HepG2 (cell line): ENCODE measurements around the gene NDUFAF8. TPM values are rescaled to one million over a fixed set of nuclear protein-coding genes. Genes with fewer than 3 reads are reported as not detected.

Experiments
- ATAC-seq: fragments of 200-7000 bp; cut with Tn5 transposase; 3 replicates; pipeline ENCODE4 v1.9.1; 2020; ENCODE audit warnings: mild to moderate bottlenecking, moderate library complexity
- BruUV-seq: library from RNA; stranded (reverse); fragments of 400-500 nt; replicated peaks from 2 replicates; lab custom pipeline; 2021; lab: Mats Ljungman, UMichigan
- CTCF ChIA-PET: fragments of 300-600 bp; formaldehyde crosslinking; extraction: SDS; loops from one replicate; lab custom pipeline; 2021; ENCODE audit warnings: low total read pairs, inconsistent platforms, low intra/inter-chr PET ratio; lab: Yijun Ruan, JAX
- POLR2A ChIA-PET: fragments of 350-600 bp; sonication (Branson Sonifier 250); formaldehyde crosslinking; loops from one replicate; lab custom pipeline; 2020; ENCODE audit warnings: antibody characterized with exemption, inconsistent platforms; lab: Yijun Ruan, JAX
- DNase-seq: peaks from one replicate; pipeline ENCODE4 v3.0.0-alpha.2; 2015; ENCODE audit warnings: low spot score
- FAIRE-seq: peaks from 3 replicates; lab custom pipeline; 2011; peaks lifted over from hg19 to GRCh38; lab: Jason Lieb, UNC
- H2AFZ ChIP-seq: one replicate; pipeline ENCODE4 v1.6.1; 2011; ENCODE audit warnings: low read length, inconsistent platforms
- H3K27ac ChIP-seq: fragments of 300-600 bp; 3 replicates; pipeline ENCODE4 v1.8.0; 2011; ENCODE audit warnings: mixed run types, mild to moderate bottlenecking, mixed read lengths, low read length, inconsistent platforms; ENCODE audit not compliant: insufficient read depth; ENCODE audit errors: extremely low read length
- H3K27me3 ChIP-seq, 2 experiments: fragments of 200-600 bp in 1 of 2; 2 replicates in 1 of 2; 3 replicates in 1 of 2; pipeline versions ENCODE4 v1.6.0 to v1.8.0; 2011; ENCODE audit warnings: low read length in 2 of 2, mild to moderate bottlenecking in 2 of 2, moderate library complexity in 2 of 2, inconsistent platforms in 1 of 2; ENCODE audit not compliant: insufficient read depth in 2 of 2, control insufficient read depth in 1 of 2
- H3K36me3 ChIP-seq, 2 experiments: fragments of 200-600 bp in 1 of 2; replicated peaks in 1 of 2; 2 replicates in 1 of 2; 3 replicates in 1 of 2; pipeline versions ENCODE4 v1.5.1 to v1.8.0; 2011; ENCODE audit warnings: low read length in 2 of 2, inconsistent platforms in 1 of 2; ENCODE audit not compliant: insufficient read depth in 2 of 2, control insufficient read depth in 1 of 2
- H3K4me1 ChIP-seq: 2 replicates; pipeline ENCODE4 v1.5.1; 2012; ENCODE audit warnings: low read length, inconsistent platforms; ENCODE audit not compliant: insufficient read depth
- H3K4me2 ChIP-seq: 2 replicates; pipeline ENCODE4 v1.6.0; 2011; ENCODE audit warnings: low read depth, low read length, inconsistent platforms
- H3K4me3 ChIP-seq, 3 experiments: fragments of 200-600 bp in 1 of 3; sonication (generic), shearing (Covaris generic) in 1 of 3; replicated peaks in 1 of 3; 2 replicates each; pipeline ENCODE4 v1.5.1; 2011 to 2016; ENCODE audit warnings: low read length in 3 of 3, inconsistent platforms in 2 of 3, low read depth in 2 of 3, mild to moderate bottlenecking in 2 of 3, control low read depth in 1 of 3, mixed read lengths in 1 of 3; ENCODE audit not compliant: insufficient read depth in 1 of 3
- H3K79me2 ChIP-seq: one replicate; pipeline ENCODE4 v1.6.1; 2011; ENCODE audit warnings: low read length, inconsistent platforms; ENCODE audit not compliant: insufficient read depth
- H3K9ac ChIP-seq: 2 replicates; pipeline ENCODE4 v1.6.0; 2011; ENCODE audit warnings: mild to moderate bottlenecking, low read depth, low read length, inconsistent platforms; ENCODE audit not compliant: insufficient read depth
- H3K9me3 ChIP-seq: 2 replicates; pipeline ENCODE4 v1.5.1; 2012; ENCODE audit warnings: mild to moderate bottlenecking, low read length
- H4K20me1 ChIP-seq: 2 replicates; pipeline ENCODE4 v1.6.0; 2011; ENCODE audit warnings: inconsistent platforms, mild to moderate bottlenecking, low read length, moderate library complexity; ENCODE audit not compliant: insufficient read depth
- HNF4A ChIP-seq: sonication (generic); formaldehyde crosslinking; IDR thresholded peaks from 2 replicates; pipeline ENCODE4 v1.4.0; 2020; ENCODE audit warnings: missing genetic modification reagents
- HNRNPLL ChIP-seq: fragments of 200-400 bp; formaldehyde crosslinking; IDR thresholded peaks from 2 replicates; pipeline ENCODE4 v1.6.1; 2017; ENCODE audit warnings: mild to moderate bottlenecking, low read depth, low read length; ENCODE audit not compliant: poor library complexity, severe bottlenecking
- USF2 ChIP-seq, 2 experiments: sonication (generic) in 1 of 2; formaldehyde crosslinking in 1 of 2; IDR thresholded peaks; 2 replicates each; pipeline versions ENCODE4 v1.5.1 to v1.6.1; 2011 to 2020; ENCODE audit warnings: borderline replicate concordance in 1 of 2, low read depth in 1 of 2, low read length in 1 of 2, mild to moderate bottlenecking in 1 of 2, missing genetic modification reagents in 1 of 2, moderate library complexity in 1 of 2
- ZBTB1 ChIP-seq: sonication (generic); formaldehyde crosslinking; IDR thresholded peaks from 2 replicates; pipeline ENCODE4 v1.4.0; 2020; ENCODE audit warnings: missing genetic modification reagents, borderline replicate concordance
- ZEB1 ChIP-seq: IDR thresholded peaks from 2 replicates; pipeline ENCODE4 v1.6.1; 2012; ENCODE audit warnings: mild to moderate bottlenecking, low read depth, inconsistent platforms; ENCODE audit not compliant: insufficient replicate concordance
- ZNF7 ChIP-seq: IDR thresholded peaks from 2 replicates; pipeline ENCODE4 v1.6.1; 2016; ENCODE audit warnings: missing biosample characterization, missing genetic modification reagents
- ZNF841 ChIP-seq: sonication (generic); formaldehyde crosslinking; IDR thresholded peaks from 2 replicates; pipeline ENCODE4 v1.8.1; 2023; ENCODE audit warnings: missing genetic modification reagents, borderline replicate concordance
- WGBS: methylation state at CpG from one replicate; pipeline ENCODE4 v1.1.6; 2017; ENCODE audit warnings: low lambda C conversion rate; 5-methylcytosine and 5-hydroxymethylcytosine counted together
- in situ Hi-C: cut with HindIII; loops from 2 replicates; pipeline ENCODE4 v1.10.0; 2017; ENCODE audit warnings: low pct_unique_long_range_greater_than_20kb; ENCODE audit not compliant: extremely low pct_ligation_motif_present
- intact Hi-C: fragments of 100-400 bp; cut with micrococcal nuclease; formaldehyde crosslinking; loops from one replicate; pipeline ENCODE4 v1.10.0; 2022; ENCODE audit not compliant: unreplicated experiment
- polyA plus RNA-seq, 8 experiments: library from polyadenylated mRNA; depleted of rRNA in 3 of 8; stranded (reverse) in 7 of 8; unstranded in 1 of 8; fragments of >200 nt; fragmentation: Illumina TruSeq in 4 of 8; extraction: Trizol in 4 of 8; gene quantifications; 2 replicates each; pipeline versions ENCODE4 v1.2.1 to v1.2.3, GENCODE V29; 2011 to 2016; ENCODE audit warnings: low read depth in 4 of 8, missing spikeins in 1 of 8, mixed read lengths in 1 of 8; ENCODE audit not compliant: insufficient read depth in 1 of 8
- total RNA-seq, 5 experiments: library from RNA; depleted of rRNA; stranded (reverse); fragments of >200 nt; fragmentation: Illumina TruSeq; extraction: Trizol; gene quantifications; 2 replicates each; pipeline ENCODE4 v1.2.3, GENCODE V29; 2016; ENCODE audit warnings: low read depth in 1 of 5
- TF ChIP-seq, protein P1 (sequence below): sonication (generic); formaldehyde crosslinking; IDR thresholded peaks from 2 replicates; pipeline ENCODE4 v1.5.0; 2020; ENCODE audit warnings: mild to moderate bottlenecking, missing genetic modification reagents
- TF ChIP-seq, protein P2 (sequence below): sonication (generic); formaldehyde crosslinking; IDR thresholded peaks from 2 replicates; pipeline ENCODE4 v1.4.0; 2020; ENCODE audit warnings: missing genetic modification reagents
- TF ChIP-seq, protein P3 (sequence below): IDR thresholded peaks from 2 replicates; pipeline ENCODE4 v1.6.1; 2012; ENCODE audit warnings: inconsistent platforms

NDUFAF8 gene
- total and polyA plus RNA-seq, 2 of the 13 experiments (the other 11 are each of a cell fraction or from before 2014, with no cell fraction given), result 75.6 to 233 TPM

GRCh38 chr17:81228420-81228819 is 10.7 kb upstream of the NDUFAF8 start (continued):
- TF ChIP-seq ZBTB1 (CRISPR knock-in tag), result no peak
- TF ChIP-seq, all 625 proteins: peak for 0

DNA sequence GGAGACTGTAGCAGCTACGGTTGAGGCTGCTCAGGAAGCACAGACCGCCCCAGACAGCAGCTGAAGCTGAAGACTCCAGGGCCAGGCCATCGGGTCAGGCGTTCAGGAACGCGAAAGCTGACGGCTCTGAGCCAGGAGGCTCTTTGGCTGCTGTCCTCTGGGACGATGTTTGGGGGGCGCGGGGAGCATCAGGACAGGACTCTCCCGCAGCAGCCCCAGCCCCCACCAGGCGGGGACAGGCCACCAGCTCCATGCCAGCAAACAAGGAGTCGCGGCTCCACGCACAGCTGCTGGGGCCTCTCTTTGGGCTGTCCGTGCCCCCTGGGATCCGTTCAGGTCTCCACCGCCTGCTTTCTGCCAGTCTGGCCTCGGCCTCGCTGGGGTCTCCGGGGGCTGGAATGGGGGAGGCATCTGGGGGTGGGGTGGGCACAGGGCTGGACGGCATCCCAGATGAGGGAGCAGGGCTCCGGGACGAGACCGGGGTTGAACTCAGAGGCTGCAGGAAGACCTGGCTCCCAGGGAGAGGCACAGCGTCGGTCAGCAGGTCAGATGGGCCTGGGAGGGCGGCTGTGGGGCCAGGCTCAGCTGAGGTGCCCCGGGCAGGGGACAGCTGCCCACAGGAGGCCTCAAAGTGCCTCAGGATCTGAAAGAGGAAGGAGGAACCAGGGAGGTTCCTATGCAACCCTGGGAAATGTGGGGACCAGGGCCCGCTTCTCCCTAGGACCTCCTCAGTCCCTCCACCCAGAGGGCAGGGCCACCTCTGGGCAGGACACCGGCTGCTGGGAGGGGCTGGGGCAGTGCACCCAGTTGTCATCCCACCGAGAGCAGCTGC is 10.1 kb upstream of the NDUFAF8 start:
- intact Hi-C loops (no loop called here), in situ Hi-C loops (loop anchor here (5.0 kb wide), 1 partner anchor 87 kb away; no protein-coding TSS in a partner anchor)
- DNase-seq (no peak), ATAC-seq (no peak), FAIRE-seq (no peak)
- H3K4me1 ChIP-seq, result peaks cover 14% of the 10 kb centered on the region
- no peak overlapping the region for H2AFZ ChIP-seq
- no peaks in the 10 kb centered on the region for H4K20me1 ChIP-seq
- CTCF ChIA-PET, result no interaction called here
- no peaks in the 10 kb centered on the region for H3K9me3 ChIP-seq
- WGBS, result 95% methylated on average over 22 of the region's 32 CpGs
- no peak overlapping the region for H3K4me2 ChIP-seq
- H3K36me3 ChIP-seq, result peaks cover 25 to 32% of the 10 kb centered on the region in 2 experiments; a peak in 4 of 5 replicates
- H3K27ac ChIP-seq, result no peak overlapping the region
- H3K4me3 ChIP-seq, result no peak overlapping the region
- H3K27me3 ChIP-seq, result no peaks in the 10 kb centered on the region
- no peaks in the 10 kb centered on the region for H3K79me2 ChIP-seq
- no peak overlapping the region for H3K9ac ChIP-seq
- no peak for TF ChIP-seq HNF4A (CRISPR knock-in tag)
- no peak for TF ChIP-seq USF2 (IDR thresholded peaks at IDR 0.05; ENCODE audit: low read depth, low read length)
- TF ChIP-seq USF2 (CRISPR knock-in tag; IDR thresholded peaks at IDR 0.05; ENCODE audit: borderline replicate concordance), result no peak
- TF ChIP-seq ZNF7 (CRISPR knock-in tag), result no peak
- TF ChIP-seq, protein P1, sequence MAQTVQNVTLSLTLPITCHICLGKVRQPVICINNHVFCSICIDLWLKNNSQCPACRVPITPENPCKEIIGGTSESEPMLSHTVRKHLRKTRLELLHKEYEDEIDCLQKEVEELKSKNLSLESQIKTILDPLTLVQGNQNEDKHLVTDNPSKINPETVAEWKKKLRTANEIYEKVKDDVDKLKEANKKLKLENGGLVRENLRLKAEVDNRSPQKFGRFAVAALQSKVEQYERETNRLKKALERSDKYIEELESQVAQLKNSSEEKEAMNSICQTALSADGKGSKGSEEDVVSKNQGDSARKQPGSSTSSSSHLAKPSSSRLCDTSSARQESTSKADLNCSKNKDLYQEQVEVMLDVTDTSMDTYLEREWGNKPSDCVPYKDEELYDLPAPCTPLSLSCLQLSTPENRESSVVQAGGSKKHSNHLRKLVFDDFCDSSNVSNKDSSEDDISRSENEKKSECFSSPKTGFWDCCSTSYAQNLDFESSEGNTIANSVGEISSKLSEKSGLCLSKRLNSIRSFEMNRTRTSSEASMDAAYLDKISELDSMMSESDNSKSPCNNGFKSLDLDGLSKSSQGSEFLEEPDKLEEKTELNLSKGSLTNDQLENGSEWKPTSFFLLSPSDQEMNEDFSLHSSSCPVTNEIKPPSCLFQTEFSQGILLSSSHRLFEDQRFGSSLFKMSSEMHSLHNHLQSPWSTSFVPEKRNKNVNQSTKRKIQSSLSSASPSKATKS (CRISPR knock-in tag), result no peak
- TF ChIP-seq, protein P2, sequence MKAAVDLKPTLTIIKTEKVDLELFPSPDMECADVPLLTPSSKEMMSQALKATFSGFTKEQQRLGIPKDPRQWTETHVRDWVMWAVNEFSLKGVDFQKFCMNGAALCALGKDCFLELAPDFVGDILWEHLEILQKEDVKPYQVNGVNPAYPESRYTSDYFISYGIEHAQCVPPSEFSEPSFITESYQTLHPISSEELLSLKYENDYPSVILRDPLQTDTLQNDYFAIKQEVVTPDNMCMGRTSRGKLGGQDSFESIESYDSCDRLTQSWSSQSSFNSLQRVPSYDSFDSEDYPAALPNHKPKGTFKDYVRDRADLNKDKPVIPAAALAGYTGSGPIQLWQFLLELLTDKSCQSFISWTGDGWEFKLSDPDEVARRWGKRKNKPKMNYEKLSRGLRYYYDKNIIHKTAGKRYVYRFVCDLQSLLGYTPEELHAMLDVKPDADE (CRISPR knock-in tag), result no peak
- no peak for TF ChIP-seq ZEB1
- TF ChIP-seq, protein P3, sequence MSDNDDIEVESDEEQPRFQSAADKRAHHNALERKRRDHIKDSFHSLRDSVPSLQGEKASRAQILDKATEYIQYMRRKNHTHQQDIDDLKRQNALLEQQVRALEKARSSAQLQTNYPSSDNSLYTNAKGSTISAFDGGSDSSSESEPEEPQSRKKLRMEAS, result no peak
- TF ChIP-seq HNRNPLL, result no peak
- no peak for TF ChIP-seq ZNF841
- BruUV-seq, result no TSS peak
- POLR2A ChIA-PET, result interaction anchor here (2.9 kb wide), 1 partner anchor 10 kb away, joined by 10 read pairs; the partner anchor contains the start of genes NDUFAF8 and TEPSIN
